Right ventricle myocardium superior (tissue), 1 donor: ENCODE results near the gene KIAA1217. TPM values are rescaled to one million over a fixed set of nuclear protein-coding genes. Genes with fewer than 3 reads are reported as not detected.

ENCODE experiments used
- ATAC-seq: fragments of 200-7000 bp; cut with Tn5 transposase; one replicate; pipeline ENCODE4 v1.9.1; 2020; ENCODE audit warnings: mild to moderate bottlenecking; ENCODE audit not compliant: poor library complexity
- DNase-seq: peaks from one replicate; pipeline ENCODE4 v3.0.0-alpha.2; 2020
- intact Hi-C: fragments of 100-400 bp; cut with DNase I; formaldehyde crosslinking; loops from one replicate; pipeline ENCODE4 v1.11.2; 2022
- total RNA-seq: library from RNA; stranded (reverse); fragmentation: NEBNext Ultra II Directional; extraction: Animal tissue kit (Norgen Biotek cat#: 25700); gene quantifications from one replicate; pipeline ENCODE4 v1.2.1, GENCODE V29; 2021
- donor health status: DM: no; HTN: yes; CAD: no; lungs with severe emphysema.

The KIAA1217 gene
- total RNA-seq, 1 donor from 2014 or later = 38.2 TPM

- intact Hi-C loops = loop anchor here (5.0 kb wide), 1 partner anchor 150 kb away; no protein-coding TSS in a partner anchor
- DNase-seq = no peak
Measured at GRCh38 chr10:24207341-24207740, 1.6 kb upstream of the KIAA1217 start.

DNA sequence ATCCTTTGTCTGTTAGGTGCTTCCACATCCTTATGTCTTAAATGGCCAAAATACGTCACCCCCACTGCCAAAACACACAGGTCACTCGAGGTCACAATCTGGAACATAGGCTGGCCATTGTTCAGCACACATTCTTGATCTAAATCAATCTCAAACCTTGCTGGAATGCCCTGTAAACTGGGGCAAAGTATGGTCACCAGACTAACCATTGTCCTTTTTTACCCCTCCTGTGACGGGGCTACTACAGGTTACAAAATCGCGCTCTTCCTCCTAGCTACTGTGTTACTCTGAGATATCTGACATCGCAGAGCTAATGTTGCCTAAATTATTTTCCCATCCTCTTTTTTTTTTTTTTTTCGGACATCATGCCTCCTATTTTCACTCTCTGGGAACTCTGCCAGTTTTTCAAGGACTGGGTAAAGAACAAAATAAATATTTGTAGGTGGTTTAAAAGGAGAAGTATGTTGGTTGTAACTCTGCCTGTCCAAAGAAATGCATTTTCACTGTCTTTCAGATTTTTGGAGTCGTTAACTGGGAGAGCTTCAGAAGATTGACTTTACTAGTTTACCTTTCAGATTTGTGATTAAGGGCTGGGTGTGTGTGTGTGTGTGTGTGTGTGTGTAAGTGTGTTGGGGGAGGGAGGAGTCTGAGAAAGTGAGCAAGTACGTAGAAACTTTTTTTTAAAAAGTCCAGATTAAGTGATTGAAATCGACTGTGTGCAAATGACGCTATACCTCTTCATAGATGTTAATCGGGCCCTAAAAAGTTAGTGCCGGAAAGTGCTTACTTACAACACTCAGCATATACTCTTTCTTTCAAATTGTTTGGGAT, 942 bp upstream of the KIAA1217 start:
- no peak for DNase-seq
- intact Hi-C loops = loop anchor here (5.0 kb wide), 1 partner anchor 149 kb away; no protein-coding TSS in a partner anchor
- peak; percentile 61 for ATAC-seq

More at GRCh38 chr10:24207341-24207740, 1.6 kb upstream of the KIAA1217 start:
- ATAC-seq = no peak

GRCh38 chr10:24209432-24209771, 464 bp downstream of the KIAA1217 start:
- no peak for DNase-seq
- intact Hi-C loops = loop anchor here (5.0 kb wide), 1 partner anchor 148 kb away; no protein-coding TSS in a partner anchor
- ATAC-seq = peak; percentile 4

DNA sequence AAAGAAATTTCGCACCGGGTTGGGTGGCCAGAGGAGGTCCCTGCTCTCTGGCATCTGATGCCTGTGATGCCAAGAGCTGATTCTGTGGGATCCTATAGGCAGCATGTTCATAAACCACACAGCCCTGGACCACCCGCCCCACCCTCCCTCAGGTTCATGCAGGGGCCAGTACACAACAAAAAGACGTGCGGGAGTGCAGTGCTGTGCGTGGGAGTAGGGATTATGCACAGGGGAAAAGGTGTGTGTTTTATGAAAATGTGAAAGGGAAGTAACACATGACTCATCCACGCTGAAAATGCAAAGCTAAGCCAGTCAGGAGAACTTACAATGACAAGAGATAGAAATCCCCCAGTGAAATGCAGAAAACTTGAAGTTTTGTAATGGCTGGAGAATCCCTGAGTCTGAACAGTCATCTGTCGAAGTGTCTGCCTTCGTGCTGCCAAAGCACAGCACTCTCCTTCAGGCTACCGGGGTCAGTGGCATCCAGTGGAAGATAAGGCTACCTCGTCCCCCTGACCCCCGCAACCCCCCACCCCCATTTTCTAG, 1.1 kb downstream of the KIAA1217 start:
- intact Hi-C loops = loop anchor here (5.0 kb wide), 1 partner anchor 147 kb away; no protein-coding TSS in a partner anchor
- DNase-seq (no peak), ATAC-seq (peak; percentile 3)

DNA sequence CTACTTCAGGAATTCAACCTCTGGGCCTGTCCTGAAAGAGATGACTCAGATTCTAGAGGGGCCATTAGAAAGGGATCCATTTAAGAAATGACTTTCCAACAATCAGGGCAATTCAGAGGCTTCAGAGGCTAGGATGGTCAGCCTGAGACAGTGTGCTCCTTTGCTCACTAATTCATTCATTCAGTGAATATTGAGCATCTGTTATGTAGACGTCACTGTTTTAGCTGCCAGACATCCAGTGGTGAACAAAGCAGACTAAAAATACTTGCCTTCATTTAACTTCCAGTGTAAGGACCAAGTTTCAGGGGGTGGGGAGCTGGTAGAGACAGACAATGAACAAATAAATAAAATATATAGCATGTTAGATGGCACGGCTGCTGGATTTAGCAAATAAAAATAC, 1.6 kb downstream of the KIAA1217 start:
- intact Hi-C loops = no loop called here
- ATAC-seq (no peak), DNase-seq (no peak)

DNA sequence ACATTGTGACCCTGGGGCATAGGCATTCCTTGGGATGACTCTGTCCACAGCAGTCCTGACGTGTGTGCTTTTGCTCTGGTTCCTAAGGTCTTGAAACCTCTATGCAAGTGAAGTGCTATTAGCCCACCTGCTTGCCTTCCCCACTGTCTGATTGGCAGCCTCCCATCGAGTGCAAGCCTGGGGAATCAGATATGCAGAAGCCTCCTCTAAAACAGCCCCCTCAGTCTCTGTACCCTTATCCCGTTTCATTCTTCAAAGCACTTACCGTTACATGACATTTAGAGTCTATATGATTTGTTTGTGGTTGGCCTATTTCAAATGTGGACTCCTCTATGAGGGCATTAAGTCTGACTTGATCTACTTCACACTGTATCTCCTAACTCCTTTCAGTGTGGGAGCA, 4.3 kb downstream of the KIAA1217 start:
- intact Hi-C loops = no loop called here
- ATAC-seq = no peak
- no peak for DNase-seq

DNA sequence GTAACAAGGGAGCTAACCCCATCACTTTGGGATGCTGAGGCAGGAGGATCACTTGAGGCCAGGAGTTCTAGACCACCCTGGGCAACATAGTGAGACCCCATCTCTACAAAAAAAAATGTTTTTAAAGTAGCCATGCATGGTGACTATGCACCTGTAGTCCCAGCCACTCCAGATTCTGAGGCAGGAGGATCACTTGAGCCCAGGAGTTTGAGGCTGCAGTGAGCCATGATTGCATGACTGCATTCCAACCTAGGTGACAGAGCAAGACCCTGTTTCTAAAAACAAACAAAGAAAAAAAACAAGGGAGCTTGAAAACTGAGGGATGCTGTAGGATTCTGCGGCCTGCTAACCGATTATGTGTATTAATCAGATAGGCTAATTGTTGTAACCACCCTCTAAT, 4.9 kb downstream of the KIAA1217 start:
- intact Hi-C loops = no loop called here
- DNase-seq (no peak), ATAC-seq (no peak)

- DNase-seq = peak; percentile 48
- intact Hi-C loops = loop anchor here (5.0 kb wide), 1 partner anchor 38 kb away; no protein-coding TSS in a partner anchor
- peak; percentile 38 for ATAC-seq
Measured at GRCh38 chr10:24214762-24215161, 5.8 kb downstream of the KIAA1217 start.

DNA sequence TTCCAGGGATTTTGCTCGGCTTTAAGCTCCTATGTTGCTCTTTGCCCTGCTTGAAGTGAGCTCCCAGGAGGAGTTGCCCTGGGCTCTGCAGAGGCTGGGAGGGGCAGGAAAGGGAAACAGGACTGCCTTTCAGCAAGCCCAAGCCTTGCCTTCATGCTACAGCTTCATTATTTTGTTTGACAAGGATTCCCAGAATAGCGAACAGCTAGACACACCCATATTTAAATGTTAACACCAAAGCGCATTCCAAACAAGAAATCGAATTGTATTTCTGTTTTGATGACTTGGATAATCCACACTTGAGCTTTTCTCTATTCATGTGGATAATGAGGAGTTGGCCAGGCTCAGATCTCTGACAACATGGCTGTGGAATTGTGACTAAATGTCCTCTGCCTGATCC, 6.3 kb downstream of the KIAA1217 start:
- ATAC-seq = peak; percentile 42
- intact Hi-C loops = loop anchor here (5.0 kb wide), 1 partner anchor 37 kb away; no protein-coding TSS in a partner anchor

GRCh38 chr10:24215603-24216002, 6.7 kb downstream of the KIAA1217 start:
- ATAC-seq (peak; percentile 19), DNase-seq (no peak)
- intact Hi-C loops = loop anchor here (5.0 kb wide), 1 partner anchor 37 kb away; no protein-coding TSS in a partner anchor

More for the DNA sequence above, 6.3 kb downstream of the KIAA1217 start:
- peak; percentile 47 for DNase-seq

- DNase-seq (no peak), ATAC-seq (no peak)
- intact Hi-C loops = loop anchor here (5.0 kb wide), 1 partner anchor 32 kb away; no protein-coding TSS in a partner anchor
Measured at GRCh38 chr10:24219963-24220362, 11.0 kb downstream of the KIAA1217 start.

DNA sequence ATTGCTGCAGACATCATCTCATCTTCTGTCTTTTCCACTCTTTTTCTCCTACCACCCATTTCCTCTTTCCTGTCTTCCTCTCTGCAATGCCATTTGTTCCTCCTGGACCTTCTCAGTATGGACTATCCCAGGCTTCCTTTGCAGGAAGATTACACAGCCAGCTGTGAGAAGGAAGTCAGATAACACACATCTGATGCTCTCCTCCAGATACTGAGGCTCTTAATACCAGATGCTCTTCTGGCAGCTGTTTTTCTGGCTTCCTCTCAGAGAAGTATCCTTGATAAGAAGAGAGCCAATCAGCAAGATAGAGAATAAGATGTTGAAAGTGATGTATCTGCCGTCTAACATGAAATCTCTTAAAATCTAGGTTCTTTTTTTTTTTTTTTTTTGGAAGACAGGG, 14.4 kb downstream of the KIAA1217 start:
- ATAC-seq (no peak), DNase-seq (no peak)
- intact Hi-C loops = no loop called here

GRCh38 chr10:24223953-24224352, 15.0 kb downstream of the KIAA1217 start:
- DNase-seq = no peak
- intact Hi-C loops = no loop called here
- peak; percentile 86 for ATAC-seq

DNA sequence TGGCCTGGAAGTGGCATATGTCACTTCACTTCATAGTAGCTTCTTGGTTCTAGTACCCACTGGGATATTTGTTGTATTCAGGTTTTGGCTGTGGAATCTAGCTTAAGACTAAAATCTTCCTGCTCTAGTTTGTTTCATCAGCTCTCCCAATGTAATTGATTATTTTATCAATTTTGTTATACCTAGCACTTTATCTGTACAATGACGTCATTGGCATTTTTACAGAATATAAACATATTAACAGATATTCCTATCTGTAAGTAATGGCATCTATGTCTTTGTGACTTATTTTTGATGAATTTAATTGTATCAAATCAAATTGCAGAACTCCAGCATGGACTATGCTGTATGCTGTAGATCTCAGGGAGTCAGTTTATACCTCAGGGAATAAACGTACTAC, 19.7 kb downstream of the KIAA1217 start:
- no peak for DNase-seq
- ATAC-seq = no peak
- intact Hi-C loops = no loop called here

- ATAC-seq (no peak), DNase-seq (no peak)
- intact Hi-C loops = no loop called here
Measured at GRCh38 chr10:24229909-24230308, 21.0 kb downstream of the KIAA1217 start.

- intact Hi-C loops = no loop called here
- no peak for DNase-seq
- ATAC-seq = no peak
Measured at GRCh38 chr10:24231200-24231599, 22.3 kb downstream of the KIAA1217 start.

- intact Hi-C loops = no loop called here
- ATAC-seq = no peak
Measured at GRCh38 chr10:24234784-24235183, 25.8 kb downstream of the KIAA1217 start.

DNA sequence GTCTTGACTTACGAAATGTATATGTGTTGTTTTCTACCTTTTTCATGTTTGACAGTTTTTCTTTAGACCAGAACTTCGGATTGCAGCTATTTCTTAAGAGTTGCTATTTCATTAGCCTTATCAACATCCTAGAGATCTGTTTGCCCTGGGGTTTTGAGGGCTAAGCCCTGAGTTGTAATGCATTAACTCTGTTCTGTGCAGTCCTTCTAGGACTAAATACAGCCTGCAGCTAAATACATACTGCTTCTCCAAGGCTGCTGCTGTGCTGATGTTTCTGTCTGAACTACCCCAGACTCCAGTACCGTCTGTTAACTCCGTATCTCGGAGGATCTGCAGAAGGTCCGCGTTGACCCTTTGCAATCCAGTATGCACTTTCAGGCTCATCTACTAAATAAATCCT, 26.5 kb downstream of the KIAA1217 start:
- no peak for ATAC-seq
- no peak for DNase-seq
- intact Hi-C loops = no loop called here

More at GRCh38 chr10:24234784-24235183, 25.8 kb downstream of the KIAA1217 start:
- DNase-seq = no peak

DNA sequence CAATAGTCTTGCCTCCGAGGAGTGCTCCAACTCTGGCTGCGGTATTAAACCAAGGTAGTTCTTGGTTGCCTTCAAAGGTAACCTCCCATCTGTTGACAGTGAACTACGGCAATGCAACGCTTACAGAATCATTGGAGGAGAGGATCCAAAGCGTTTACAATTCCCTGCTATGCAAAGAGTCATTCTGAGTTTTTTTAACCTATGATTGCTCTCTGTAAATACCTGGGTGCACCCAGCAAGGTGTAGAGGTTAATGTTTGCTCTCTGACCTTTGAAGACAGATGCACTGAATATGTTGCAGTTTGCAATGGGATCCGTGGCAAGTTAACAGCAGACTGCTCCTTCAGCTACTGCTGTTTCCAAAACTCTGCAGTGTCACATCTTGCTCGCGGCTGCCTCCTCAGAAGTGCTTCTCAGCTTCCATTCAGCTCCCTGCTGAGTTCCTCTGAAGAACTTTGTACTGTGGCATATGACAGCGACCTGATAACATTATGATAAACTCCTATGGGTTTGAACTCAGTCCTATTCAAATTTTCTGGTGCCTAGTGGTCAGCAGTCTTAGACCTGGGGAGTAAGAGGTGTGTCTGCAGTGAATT, 29.0 kb downstream of the KIAA1217 start:
- intact Hi-C loops = no loop called here

More for the DNA sequence above, 29.0 kb downstream of the KIAA1217 start:
- ATAC-seq = no peak
- no peak for DNase-seq
